Lung (tissue), 12 donors: Measurements from ENCODE around the gene RGL1. TPM values are rescaled to one million over a fixed set of nuclear protein-coding genes. Genes with fewer than 3 reads are reported as not detected.

ENCODE experiments used
- ATAC-seq: fragments of 200-7000 bp; cut with Tn5 transposase; one replicate; pipeline ENCODE4 v1.9.1; 2020; ENCODE audit warnings: moderate number of reproducible peaks; ENCODE audit not compliant: insufficient read depth, low FRiP score
- DNase-seq, 3 donors: peaks; one replicate each; pipeline ENCODE4 v3.0.0-alpha.2; 2013 to 2017
- H3K27ac ChIP-seq, 2 donors: one replicate each; pipeline ENCODE4 v1.5.1; 2013; ENCODE audit warnings: mild to moderate bottlenecking in 2 of 2, moderate library complexity in 2 of 2, control low read depth in 1 of 2, inconsistent platforms in 1 of 2, low read depth in 1 of 2, low read length in 1 of 2
- H3K27me3 ChIP-seq, 3 donors: one replicate each; pipeline ENCODE4 v1.5.1; 2013; ENCODE audit warnings: low read length in 2 of 3; ENCODE audit not compliant: control insufficient read depth in 3 of 3, insufficient read depth in 3 of 3
- H3K36me3 ChIP-seq, 4 donors: one replicate each; pipeline ENCODE4 v1.5.1; 2013; ENCODE audit warnings: low read length in 4 of 4, mild to moderate bottlenecking in 1 of 4, moderate library complexity in 1 of 4; ENCODE audit not compliant: control insufficient read depth in 4 of 4, insufficient read depth in 4 of 4
- H3K4me1 ChIP-seq, 5 donors: one replicate each; pipeline ENCODE4 v1.5.1; 2013; ENCODE audit warnings: low read length in 5 of 5, mild to moderate bottlenecking in 2 of 5, moderate library complexity in 1 of 5; ENCODE audit not compliant: control insufficient read depth in 5 of 5, insufficient read depth in 5 of 5
- H3K4me3 ChIP-seq: one replicate; pipeline ENCODE4 v1.5.1; 2013; ENCODE audit warnings: mild to moderate bottlenecking, control low read depth, moderate library complexity
- H3K9ac ChIP-seq, 2 donors: one replicate each; pipeline ENCODE4 v1.5.1; 2013; ENCODE audit warnings: low read length in 2 of 2, control low read depth in 1 of 2; ENCODE audit not compliant: insufficient read depth in 1 of 2
- H3K9me3 ChIP-seq, 4 donors: one replicate each; pipeline ENCODE4 v1.5.1; 2013; ENCODE audit warnings: low read length in 3 of 4, mild to moderate bottlenecking in 1 of 4, moderate library complexity in 1 of 4; ENCODE audit not compliant: control insufficient read depth in 4 of 4, insufficient read depth in 3 of 4
- CTCF ChIP-seq: IDR thresholded peaks from 2 replicates; pipeline ENCODE4 v1.5.1; 2012; ENCODE audit warnings: mild to moderate bottlenecking; ENCODE audit errors: control extremely low read depth, extremely low read depth
- WGBS, 2 donors: extraction: QIAGEN DNeasy Blood & Tissue Kit; methylation state at CpG; one replicate each; pipeline ENCODE4 v1.1.7; 2013; 5-methylcytosine and 5-hydroxymethylcytosine counted together
- polyA plus RNA-seq, 2 donors: library from polyadenylated mRNA; stranded (reverse); fragments of 200-250 nt; gene quantifications; one replicate each; pipeline ENCODE4 v1.2.1, GENCODE V29; 2013
- total RNA-seq, 2 donors: library from RNA; depleted of rRNA in 1 of 2; stranded (reverse); fragments of >200 nt in 1 of 2; gene quantifications; one replicate each; pipeline ENCODE4 v1.2.1, GENCODE V29; 2014 to 2021
- donor health status: control.
- donor health status: control.
- donor health status: Bipolar disorder and iron deficiency.
- donor health status: healthy.
- donor health status: DM: yes; HTN: yes; CAD: no.

RGL1 gene
- total and polyA plus RNA-seq, 4 donors: 9.6 to 49.4 (median 35.2) TPM

- Histone ChIP-seq H3K27me3 (no peaks in the 10 kb centered on the region), H3K4me3 (no peak overlapping the region), H3K27ac (no peak overlapping the region), H3K4me1 (peaks cover 0 to 2% (median 0%) of the 10 kb centered on the region in 5 donors), H3K9me3 (no peaks in the 10 kb centered on the region), H3K9ac (no peak overlapping the region), H3K36me3 (no peaks in the 10 kb centered on the region)
- DNase-seq (no peak), ATAC-seq (no peak)
- 93 to 97% methylated on average over 3 of the region's 3 CpGs for WGBS, 2 donors
- no peak for TF ChIP-seq CTCF
Observed at GRCh38 chr1:183975651-183976050, 170.7 kb downstream of the RGL1 start.

- ATAC-seq: no peak
- DNase-seq: no peak
- Histone ChIP-seq H3K27me3 (no peaks in the 10 kb centered on the region), H3K4me1 (peaks cover 0 to 2% (median 0%) of the 10 kb centered on the region in 5 donors), H3K27ac (no peak overlapping the region), H3K9ac (no peak overlapping the region), H3K4me3 (no peak overlapping the region), H3K9me3 (no peaks in the 10 kb centered on the region), H3K36me3 (no peaks in the 10 kb centered on the region)
- no peak for TF ChIP-seq CTCF
- WGBS, 2 donors: 77 to 97% methylated on average over 2 of the region's 2 CpGs
Observed at GRCh38 chr1:183977717-183978116, 172.8 kb downstream of the RGL1 start.

Other genes starting within 250 kb of the RGL1 start
- 10 to 100 TPM; 38.7 to 99.0 TPM for gene NCF2, start 214.7 kb upstream of the RGL1 start, total RNA-seq
- 100 to 1,000 TPM in 1 of 2 donors, 10 to 100 TPM in 1; 49.6 to 193 TPM for gene NCF2, start 214.7 kb upstream of the RGL1 start, polyA plus RNA-seq
- gene ARPC5, start 169.3 kb upstream of the RGL1 start, total RNA-seq: 100 to 1,000 TPM; 166 to 211 TPM
- gene ARPC5, start 169.3 kb upstream of the RGL1 start, polyA plus RNA-seq: 100 to 1,000 TPM; 165 to 266 TPM
- gene APOBEC4, start 151.8 kb upstream of the RGL1 start, total RNA-seq: 1 to 10 TPM; 3.3 to 5.3 TPM
- 1 to 10 TPM; 1.4 to 2.9 TPM for gene APOBEC4, start 151.8 kb upstream of the RGL1 start, polyA plus RNA-seq
- gene COLGALT2, start 232.6 kb downstream of the RGL1 start, total RNA-seq: 1 to 10 TPM; 2.1 to 2.3 TPM
- gene COLGALT2, start 232.6 kb downstream of the RGL1 start, polyA plus RNA-seq: 1 to 10 TPM in 1 of 2 donors, under 1 TPM in 1; 0.69 to 1.3 TPM
- 10 to 100 TPM; 30.8 to 32.8 TPM for gene TSEN15, start 246.6 kb downstream of the RGL1 start, total RNA-seq
- gene TSEN15, start 246.6 kb downstream of the RGL1 start, polyA plus RNA-seq: 10 to 100 TPM; 18.8 to 31.5 TPM